ENCODE results near the gene NFIC.
A peak's percentile ranks its signal among the peaks of the same experiment; 100 is the strongest.
"Not testable (repeated sequence)": the region's sequence is repeated elsewhere in the genome, so short reads cannot be mapped to it uniquely, and the experiment has no call there.

Gene NFIC

GRCh38 chr19:3450796-3451411, 84.5 kb downstream of the NFIC start:
- peak; percentile 99 to 100 for DNase-seq (ENCODE audit: low read depth in 2 of 2)
- H3K4me3 ChIP-seq (replicated peaks in 1 of 2; ENCODE audit: low read depth in 2 of 2, low read length in 2 of 2): no peak overlapping the region
- TF ChIP-seq, protein P1, sequence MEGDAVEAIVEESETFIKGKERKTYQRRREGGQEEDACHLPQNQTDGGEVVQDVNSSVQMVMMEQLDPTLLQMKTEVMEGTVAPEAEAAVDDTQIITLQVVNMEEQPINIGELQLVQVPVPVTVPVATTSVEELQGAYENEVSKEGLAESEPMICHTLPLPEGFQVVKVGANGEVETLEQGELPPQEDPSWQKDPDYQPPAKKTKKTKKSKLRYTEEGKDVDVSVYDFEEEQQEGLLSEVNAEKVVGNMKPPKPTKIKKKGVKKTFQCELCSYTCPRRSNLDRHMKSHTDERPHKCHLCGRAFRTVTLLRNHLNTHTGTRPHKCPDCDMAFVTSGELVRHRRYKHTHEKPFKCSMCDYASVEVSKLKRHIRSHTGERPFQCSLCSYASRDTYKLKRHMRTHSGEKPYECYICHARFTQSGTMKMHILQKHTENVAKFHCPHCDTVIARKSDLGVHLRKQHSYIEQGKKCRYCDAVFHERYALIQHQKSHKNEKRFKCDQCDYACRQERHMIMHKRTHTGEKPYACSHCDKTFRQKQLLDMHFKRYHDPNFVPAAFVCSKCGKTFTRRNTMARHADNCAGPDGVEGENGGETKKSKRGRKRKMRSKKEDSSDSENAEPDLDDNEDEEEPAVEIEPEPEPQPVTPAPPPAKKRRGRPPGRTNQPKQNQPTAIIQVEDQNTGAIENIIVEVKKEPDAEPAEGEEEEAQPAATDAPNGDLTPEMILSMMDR (IDR thresholded peaks at IDR 0.05; ENCODE audit: low read depth, low read length): no peak

GRCh38 chr19:3451451-3451866, 85.1 kb downstream of the NFIC start:
- TF ChIP-seq, protein P1 (IDR thresholded peaks at IDR 0.05; ENCODE audit: low read depth, low read length): no peak
- DNase-seq (ENCODE audit: low read depth in 2 of 2): no peak
- no peak overlapping the region for H3K4me3 ChIP-seq (replicated peaks in 1 of 2; ENCODE audit: low read depth in 2 of 2, low read length in 2 of 2)

DNA sequence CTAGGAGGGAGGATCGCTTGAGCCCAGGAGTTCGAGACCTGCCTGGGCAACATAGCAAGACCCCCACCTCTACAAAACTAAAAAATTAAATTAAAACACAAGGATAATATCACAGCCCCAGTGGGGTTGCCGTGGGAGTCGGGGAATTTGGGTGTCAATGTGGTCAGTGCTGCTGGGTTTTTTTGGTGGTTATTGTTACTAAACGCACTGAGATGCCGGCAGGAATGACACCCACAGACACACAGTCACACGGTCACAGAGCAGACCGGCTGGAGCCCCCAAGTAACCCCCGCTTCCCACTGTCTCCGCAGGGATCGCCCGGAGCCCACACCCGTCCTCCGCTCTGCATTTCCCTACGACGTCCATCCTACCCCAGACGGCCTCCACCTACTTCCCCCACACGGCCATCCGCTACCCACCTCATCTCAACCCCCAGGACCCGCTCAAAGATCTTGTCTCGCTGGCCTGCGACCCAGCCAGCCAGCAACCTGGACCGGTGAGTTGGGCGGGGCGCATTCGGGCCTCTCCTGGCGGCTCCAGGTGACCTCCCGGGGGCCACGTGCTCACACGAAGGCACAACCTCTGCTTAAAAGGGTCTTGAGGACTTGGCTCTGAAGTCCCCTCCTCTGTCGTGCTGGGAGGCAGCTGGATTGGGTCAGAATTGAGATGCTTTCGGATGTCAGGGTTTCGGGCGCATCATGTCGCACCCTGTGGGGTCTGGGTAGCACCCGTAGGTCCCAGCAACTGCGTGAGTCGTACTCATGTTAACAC, 86.0 kb downstream of the NFIC start:
- H3K4me3 ChIP-seq (replicated peaks in 1 of 2; ENCODE audit: low read depth in 2 of 2, low read length in 2 of 2): no peak overlapping the region
- TF ChIP-seq, protein P1 (IDR thresholded peaks at IDR 0.05; ENCODE audit: low read depth, low read length): no peak
- no peak for DNase-seq (ENCODE audit: low read depth in 2 of 2)

DNA sequence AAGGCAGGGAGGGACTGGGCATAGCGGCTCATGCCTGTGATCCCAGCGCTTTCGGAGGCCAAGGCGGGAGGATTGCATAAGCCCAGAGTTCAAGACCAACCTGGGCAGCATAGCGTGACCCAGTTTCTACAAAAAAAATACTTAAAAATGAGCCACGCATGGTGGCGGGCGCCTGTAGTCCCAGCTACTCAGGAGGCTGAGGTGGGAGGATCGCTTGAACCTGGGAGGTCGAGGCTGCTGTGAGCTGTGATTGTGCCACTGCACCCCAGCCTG, 86.5 kb downstream of the NFIC start:
- not testable (repeated sequence) for H3K4me3 ChIP-seq (replicated peaks in 1 of 2; ENCODE audit: low read depth in 2 of 2, low read length in 2 of 2); DNase-seq (ENCODE audit: low read depth in 2 of 2)

DNA sequence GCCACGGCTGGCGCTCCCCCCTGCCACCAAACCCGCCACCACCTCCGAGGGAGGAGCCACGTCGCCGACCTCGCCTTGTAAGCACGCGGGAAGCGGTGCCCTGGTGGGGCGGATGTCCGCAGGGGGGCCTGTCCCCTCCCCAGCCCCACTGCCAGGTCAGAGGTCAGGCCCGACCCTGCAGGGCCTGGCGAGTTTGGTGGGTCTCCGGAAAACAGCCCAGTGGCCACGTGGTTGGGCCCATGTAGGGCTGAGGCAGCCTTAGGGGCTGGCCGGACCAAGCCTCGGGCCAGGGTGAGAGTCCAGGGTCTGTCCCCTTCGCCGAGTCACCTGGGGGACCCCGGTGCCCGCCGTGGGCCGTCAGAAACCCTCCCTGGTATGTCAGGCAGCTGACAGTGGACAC, 87.5 kb downstream of the NFIC start:
- TF ChIP-seq, protein P1 (IDR thresholded peaks at IDR 0.05; ENCODE audit: low read depth, low read length): no peak
- DNase-seq (ENCODE audit: low read depth in 2 of 2): no peak
- H3K4me3 ChIP-seq (replicated peaks in 1 of 2; ENCODE audit: low read depth in 2 of 2, low read length in 2 of 2): no peak overlapping the region

GRCh38 chr19:3454656-3455392, 88.4 kb downstream of the NFIC start:
- TF ChIP-seq, protein P1 (IDR thresholded peaks at IDR 0.05; ENCODE audit: low read depth, low read length): no peak
- no peak for DNase-seq (ENCODE audit: low read depth in 2 of 2)
- H3K4me3 ChIP-seq (replicated peaks in 1 of 2; ENCODE audit: low read depth in 2 of 2, low read length in 2 of 2): no peak overlapping the region

DNA sequence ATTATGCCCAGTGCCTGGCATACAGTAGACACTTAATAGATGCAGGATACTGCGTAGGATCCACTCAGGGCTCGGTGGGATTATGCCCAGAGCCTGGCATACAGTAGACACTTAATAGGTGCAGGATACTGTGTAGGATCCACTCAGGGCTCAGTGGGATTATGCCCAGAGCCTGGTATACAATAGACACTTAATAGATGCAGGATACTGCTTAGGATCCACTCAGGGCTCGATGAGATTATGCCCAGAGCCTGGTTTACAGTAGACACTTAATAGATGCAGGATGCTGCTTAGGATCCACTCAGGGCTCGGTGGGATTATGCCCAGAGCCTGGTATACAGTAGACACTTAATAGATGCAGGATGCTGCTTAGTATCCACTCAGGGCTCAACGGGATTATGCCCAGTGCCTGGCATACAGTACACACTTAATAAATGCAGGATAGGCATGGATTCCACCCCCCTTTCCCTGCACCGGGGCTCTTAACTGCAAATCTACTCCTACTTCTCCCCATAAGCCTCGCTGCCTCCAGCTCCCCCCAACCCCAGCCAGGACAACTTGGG, 89.1 kb downstream of the NFIC start:
- TF ChIP-seq, protein P1 (IDR thresholded peaks at IDR 0.05; ENCODE audit: low read depth, low read length): no peak
- no peak for DNase-seq (ENCODE audit: low read depth in 2 of 2)
- no peak overlapping the region for H3K4me3 ChIP-seq (replicated peaks in 1 of 2; ENCODE audit: low read depth in 2 of 2, low read length in 2 of 2)

Measured in cardiac fibroblast (primary cell).